Nephron progenitor cell (in vitro differentiated cells): ENCODE measurements around the gene INPP5J.

Experiments
- DNase-seq: peaks from one replicate; pipeline ENCODE4 v3.0.0; 2021
- H3K27ac Mint-ChIP-seq: 2 replicates; pipeline ENCODE4 v1.8.0; 2021; ENCODE audit warnings: mild to moderate bottlenecking, moderate library complexity, mixed read lengths
- H3K27me3 Mint-ChIP-seq: 2 replicates; pipeline ENCODE4 v1.8.0; 2021; ENCODE audit warnings: mild to moderate bottlenecking, low read depth, mixed read lengths; ENCODE audit not compliant: poor library complexity
- H3K36me3 Mint-ChIP-seq: 2 replicates; pipeline ENCODE4 v1.8.0; 2021; ENCODE audit warnings: low read depth, mixed read lengths
- H3K4me1 Mint-ChIP-seq: 2 replicates; pipeline ENCODE4 v1.8.0; 2021; ENCODE audit warnings: mixed read lengths
- H3K4me3 Mint-ChIP-seq: 2 replicates; pipeline ENCODE4 v1.8.0; 2021; ENCODE audit warnings: mild to moderate bottlenecking, moderate library complexity, mixed read lengths
- H3K9me3 Mint-ChIP-seq: 2 replicates; pipeline ENCODE4 v1.8.0; 2021; ENCODE audit warnings: mild to moderate bottlenecking, moderate library complexity, mixed read lengths
- CTCF ChIP-seq: fragments of 200-600 bp; sonication (generic); IDR thresholded peaks from 2 replicates; pipeline ENCODE4 v1.5.0; 2021; ENCODE audit warnings: antibody characterized with exemption

INPP5J gene

GRCh38 chr22:31126128-31126868 lies 3.5 kb downstream of the INPP5J start:
- Mint-ChIP-seq H3K4me1 (peaks cover 16% of the 10 kb centered on the region), H3K9me3 (no peaks in the 10 kb centered on the region), H3K36me3 (no peaks in the 10 kb centered on the region), H3K27ac (no peak overlapping the region), H3K27me3 (peaks cover 5% of the 10 kb centered on the region), H3K4me3 (no peak overlapping the region)
- TF ChIP-seq CTCF, result no peak
- no peak for DNase-seq

GRCh38 chr22:31126869-31127175 lies 4.1 kb downstream of the INPP5J start:
- no peaks in the 10 kb centered on the region for H3K9me3 Mint-ChIP-seq
- DNase-seq, result no peak
- H3K36me3 Mint-ChIP-seq, result no peaks in the 10 kb centered on the region
- no peak for TF ChIP-seq CTCF
- no peak overlapping the region for H3K4me3 Mint-ChIP-seq
- peaks cover 5% of the 10 kb centered on the region for H3K27me3 Mint-ChIP-seq
- H3K4me1 Mint-ChIP-seq, result peaks cover 17% of the 10 kb centered on the region
- H3K27ac Mint-ChIP-seq, result no peak overlapping the region

GRCh38 chr22:31127181-31127772 lies 4.5 kb downstream of the INPP5J start:
- H3K36me3 Mint-ChIP-seq, result no peaks in the 10 kb centered on the region
- H3K27ac Mint-ChIP-seq, result no peak overlapping the region
- peaks cover 18% of the 10 kb centered on the region for H3K4me1 Mint-ChIP-seq
- no peak overlapping the region for H3K4me3 Mint-ChIP-seq
- TF ChIP-seq CTCF, result no peak
- H3K9me3 Mint-ChIP-seq, result no peaks in the 10 kb centered on the region
- H3K27me3 Mint-ChIP-seq, result peaks cover 5% of the 10 kb centered on the region
- no peak for DNase-seq

- no peak for TF ChIP-seq CTCF
- Mint-ChIP-seq H3K27ac (no peak overlapping the region), H3K9me3 (no peaks in the 10 kb centered on the region), H3K27me3 (peaks cover 5% of the 10 kb centered on the region), H3K4me3 (no peak overlapping the region), H3K4me1 (peaks cover 14% of the 10 kb centered on the region), H3K36me3 (no peaks in the 10 kb centered on the region)
- DNase-seq, result no peak
Observed at GRCh38 chr22:31128156-31128555, 5.4 kb downstream of the INPP5J start.

- no peaks in the 10 kb centered on the region for H3K27me3 Mint-ChIP-seq
- no peak for TF ChIP-seq CTCF
- no peaks in the 10 kb centered on the region for H3K9me3 Mint-ChIP-seq
- H3K4me1 Mint-ChIP-seq, result peaks cover 9% of the 10 kb centered on the region
- DNase-seq, result no peak
- H3K27ac Mint-ChIP-seq, result no peak overlapping the region
- H3K36me3 Mint-ChIP-seq, result no peaks in the 10 kb centered on the region
- no peak overlapping the region for H3K4me3 Mint-ChIP-seq
Observed at GRCh38 chr22:31130873-31131272, 8.1 kb downstream of the INPP5J start.

GRCh38 chr22:31133911-31134310 lies 11.1 kb downstream of the INPP5J start:
- no peak overlapping the region for H3K4me3 Mint-ChIP-seq
- no peak for TF ChIP-seq CTCF
- H3K36me3 Mint-ChIP-seq, result peaks cover 4% of the 10 kb centered on the region
- H3K27ac Mint-ChIP-seq, result no peak overlapping the region
- H3K9me3 Mint-ChIP-seq, result no peaks in the 10 kb centered on the region
- H3K4me1 Mint-ChIP-seq, result peaks cover 15% of the 10 kb centered on the region
- peaks cover 4% of the 10 kb centered on the region for H3K27me3 Mint-ChIP-seq
- DNase-seq, result no peak
